Measurements from ENCODE around the gene PRKCQ. TPM values are rescaled to one million over a fixed set of nuclear protein-coding genes. Genes with fewer than 3 reads are reported as not detected.

Gene PRKCQ
- total and polyA plus RNA-seq, 2 of the 4 experiments (the other 2 are of a cell fraction) = under 0.01 to 0.03 TPM

DNA sequence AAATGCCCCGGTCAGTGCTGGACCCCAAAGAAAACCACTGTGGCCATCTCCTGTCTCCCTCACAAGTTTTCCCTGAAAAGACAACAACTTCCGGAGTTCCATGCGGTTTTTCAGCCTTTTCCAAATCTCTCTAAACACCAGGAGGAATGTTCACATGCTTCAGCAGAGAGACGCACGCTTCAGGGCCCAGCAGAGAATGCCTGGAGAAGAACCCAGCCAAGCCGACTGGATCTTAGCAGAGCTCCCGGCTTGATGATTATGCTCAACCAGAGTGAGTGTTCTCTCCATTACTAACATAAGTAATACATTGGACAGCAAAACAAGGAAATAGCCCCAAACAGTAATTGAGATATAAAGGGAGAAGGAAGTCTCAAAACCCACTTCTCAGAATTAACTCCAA, 17.9 kb downstream of the PRKCQ start:
- dilution Hi-C loops (cut with HindIII; ENCODE audit: low sequenced_read_pairs, unreplicated experiment) = no loop called here
- H3K9ac ChIP-seq (ENCODE audit: low read depth, low read length) = no peak overlapping the region
- ATAC-seq (ENCODE audit: low read depth) (no peak), DNase-seq (no peak)
- H3K56ac ChIP-seq (ENCODE audit: extremely low read depth, insufficient read depth, low read length) = no peak overlapping the region
- no peak overlapping the region for H3K4ac ChIP-seq (ENCODE audit: low read depth, low read length)
- no peak overlapping the region for H4K8ac ChIP-seq (ENCODE audit: low read depth in 2 of 2, low read length in 2 of 2)
- intact Hi-C loops (cut with micrococcal nuclease) = no loop called here
- CTCF ChIA-PET = interaction anchor here (0.6 kb wide), 1 partner anchor 18 kb away, joined by 3 read pairs; no protein-coding TSS in a partner anchor
- H3K9me3 ChIP-seq (ENCODE audit: control insufficient read depth, insufficient read depth, low read length) = no peaks in the 10 kb centered on the region
- H3K18ac ChIP-seq (ENCODE audit: low read depth, low read length) = no peak overlapping the region
- no peak overlapping the region for H4K5ac ChIP-seq (ENCODE audit: low read depth, low read length)
- no peaks in the 10 kb centered on the region for H3K79me1 ChIP-seq (ENCODE audit: low read depth in 1 of 2, low read length in 2 of 2)
- H3K27me3 ChIP-seq (ENCODE audit: control insufficient read depth, insufficient read depth, low read length) = no peaks in the 10 kb centered on the region; the same call in 1 of the 2 replicates
- H3K36me3 ChIP-seq (ENCODE audit: control insufficient read depth, insufficient read depth, low read length) = no peaks in the 10 kb centered on the region
- WGBS, 2 experiments (ENCODE audit: extremely low coverage in 2 of 2, insufficient read length in 1 of 2) = 53% methylated on average over 2 of the region's 7 CpGs; no CpG with 5 or more reads in 1 of the 2 experiments
- no peak overlapping the region for H3K23ac ChIP-seq (ENCODE audit: low read depth, low read length)
- H2BK5ac ChIP-seq (ENCODE audit: low read depth, low read length, poor library complexity, severe bottlenecking) = no peak overlapping the region
- no peak overlapping the region for H3K14ac ChIP-seq (replicated peaks; ENCODE audit: low read depth, low read length)
- no peak overlapping the region for H2BK15ac ChIP-seq (ENCODE audit: low read depth, low read length)
- in situ Hi-C loops (cut with MboI; ENCODE audit: low sequenced_read_pairs) = no loop called here
- H2AK9ac ChIP-seq (replicated peaks; ENCODE audit: low read depth, low read length, poor library complexity) = no peak overlapping the region
- no peak overlapping the region for H2BK120ac ChIP-seq (ENCODE audit: low read depth, low read length)
- no peak overlapping the region for H2AFZ ChIP-seq (replicated peaks; ENCODE audit: low read length, poor library complexity)
- no peaks in the 10 kb centered on the region for H4K20me1 ChIP-seq (ENCODE audit: insufficient read depth, low read length)
- POLR2A ChIA-PET (ENCODE audit: unreplicated experiment) = no interaction called here
- H4K91ac ChIP-seq (ENCODE audit: insufficient read depth, low read depth, low read length) = no peak overlapping the region
- no peaks in the 10 kb centered on the region for H3K4me1 ChIP-seq (ENCODE audit: control insufficient read depth, insufficient read depth, low read length)
- no peaks in the 10 kb centered on the region for H3K9me1 ChIP-seq (ENCODE audit: insufficient read depth, low read length)
- no peak overlapping the region for H3K4me2 ChIP-seq (ENCODE audit: low read depth, low read length)
- TF ChIP-seq RCOR1 (IDR thresholded peaks at IDR 0.05; ENCODE audit: insufficient replicate concordance, low read length) (no peak), BHLHE40 (IDR thresholded peaks at IDR 0.05; ENCODE audit: low read depth, low read length) (no peak), MAZ (IDR thresholded peaks at IDR 0.05; ENCODE audit: borderline replicate concordance, low read depth, low read length) (no peak), RFX5 (IDR thresholded peaks at IDR 0.05; ENCODE audit: low read depth, low read length) (no peak), MAFK (IDR thresholded peaks at IDR 0.05; ENCODE audit: low read depth, low read length) (no peak), USF2 (IDR thresholded peaks at IDR 0.05; ENCODE audit: low read depth, low read length) (no peak), CEBPB (IDR thresholded peaks at IDR 0.05; ENCODE audit: low read depth, low read length) (no peak), RAD21 (IDR thresholded peaks at IDR 0.05; ENCODE audit: low read length) (no peak)
- TF ChIP-seq, protein P1, sequence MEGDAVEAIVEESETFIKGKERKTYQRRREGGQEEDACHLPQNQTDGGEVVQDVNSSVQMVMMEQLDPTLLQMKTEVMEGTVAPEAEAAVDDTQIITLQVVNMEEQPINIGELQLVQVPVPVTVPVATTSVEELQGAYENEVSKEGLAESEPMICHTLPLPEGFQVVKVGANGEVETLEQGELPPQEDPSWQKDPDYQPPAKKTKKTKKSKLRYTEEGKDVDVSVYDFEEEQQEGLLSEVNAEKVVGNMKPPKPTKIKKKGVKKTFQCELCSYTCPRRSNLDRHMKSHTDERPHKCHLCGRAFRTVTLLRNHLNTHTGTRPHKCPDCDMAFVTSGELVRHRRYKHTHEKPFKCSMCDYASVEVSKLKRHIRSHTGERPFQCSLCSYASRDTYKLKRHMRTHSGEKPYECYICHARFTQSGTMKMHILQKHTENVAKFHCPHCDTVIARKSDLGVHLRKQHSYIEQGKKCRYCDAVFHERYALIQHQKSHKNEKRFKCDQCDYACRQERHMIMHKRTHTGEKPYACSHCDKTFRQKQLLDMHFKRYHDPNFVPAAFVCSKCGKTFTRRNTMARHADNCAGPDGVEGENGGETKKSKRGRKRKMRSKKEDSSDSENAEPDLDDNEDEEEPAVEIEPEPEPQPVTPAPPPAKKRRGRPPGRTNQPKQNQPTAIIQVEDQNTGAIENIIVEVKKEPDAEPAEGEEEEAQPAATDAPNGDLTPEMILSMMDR (conservative IDR thresholded peaks at IDR 0.05; ENCODE audit: low read depth, low read length) = no peak
- no peak overlapping the region for H3K27ac ChIP-seq (ENCODE audit: insufficient read depth, low read length)
- BruUV-seq (replicated peaks) = no TSS peak
- H2BK20ac ChIP-seq (ENCODE audit: low read depth, low read length) = no peak overlapping the region
- H3K4me3 ChIP-seq (ENCODE audit: insufficient read depth, low read depth, low read length) = no peak overlapping the region
- no peak overlapping the region for H2AK5ac ChIP-seq (ENCODE audit: low read depth, low read length)
